ENCODE measurements around the gene RNF10.
A peak's percentile ranks its signal among the peaks of the same experiment; 100 is the strongest.
"Not testable (repeated sequence)": the region's sequence is repeated elsewhere in the genome, so short reads cannot be mapped to it uniquely, and the experiment has no call there.

RNF10 gene

GRCh38 chr12:120529641-120530417 lies 4.3 kb upstream of the RNF10 start:
- DNase-seq = peak in 1 of 2 donors; percentile 5

GRCh38 chr12:120530418-120530761 lies 3.8 kb upstream of the RNF10 start:
- DNase-seq = not testable (repeated sequence)

DNA sequence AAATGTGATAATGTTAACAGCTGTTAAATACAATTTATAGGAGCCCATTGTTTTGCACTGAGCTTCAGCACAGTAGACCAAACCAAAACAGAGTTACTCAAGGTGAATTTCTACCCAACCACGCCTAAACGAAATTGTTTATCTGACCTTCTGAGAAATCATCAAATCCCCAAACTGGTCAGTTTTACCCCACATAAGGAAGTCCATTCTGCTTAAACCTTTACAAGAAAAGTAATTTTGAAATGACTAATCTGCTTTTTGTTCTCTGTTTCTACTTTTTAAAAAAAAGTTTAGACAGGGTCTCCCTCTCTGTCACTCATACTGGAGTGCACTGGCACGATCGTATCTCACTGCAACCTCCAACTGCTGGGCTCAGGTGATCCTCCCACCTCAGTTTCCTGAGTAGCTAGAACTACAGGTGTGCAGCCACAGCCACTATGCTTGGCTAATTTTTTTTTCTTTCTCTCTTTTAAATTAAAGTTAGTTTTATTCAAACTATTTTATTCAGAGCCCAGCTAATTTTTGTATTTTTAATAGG lies 1.4 kb upstream of the RNF10 start:
- no peak for DNase-seq

DNA sequence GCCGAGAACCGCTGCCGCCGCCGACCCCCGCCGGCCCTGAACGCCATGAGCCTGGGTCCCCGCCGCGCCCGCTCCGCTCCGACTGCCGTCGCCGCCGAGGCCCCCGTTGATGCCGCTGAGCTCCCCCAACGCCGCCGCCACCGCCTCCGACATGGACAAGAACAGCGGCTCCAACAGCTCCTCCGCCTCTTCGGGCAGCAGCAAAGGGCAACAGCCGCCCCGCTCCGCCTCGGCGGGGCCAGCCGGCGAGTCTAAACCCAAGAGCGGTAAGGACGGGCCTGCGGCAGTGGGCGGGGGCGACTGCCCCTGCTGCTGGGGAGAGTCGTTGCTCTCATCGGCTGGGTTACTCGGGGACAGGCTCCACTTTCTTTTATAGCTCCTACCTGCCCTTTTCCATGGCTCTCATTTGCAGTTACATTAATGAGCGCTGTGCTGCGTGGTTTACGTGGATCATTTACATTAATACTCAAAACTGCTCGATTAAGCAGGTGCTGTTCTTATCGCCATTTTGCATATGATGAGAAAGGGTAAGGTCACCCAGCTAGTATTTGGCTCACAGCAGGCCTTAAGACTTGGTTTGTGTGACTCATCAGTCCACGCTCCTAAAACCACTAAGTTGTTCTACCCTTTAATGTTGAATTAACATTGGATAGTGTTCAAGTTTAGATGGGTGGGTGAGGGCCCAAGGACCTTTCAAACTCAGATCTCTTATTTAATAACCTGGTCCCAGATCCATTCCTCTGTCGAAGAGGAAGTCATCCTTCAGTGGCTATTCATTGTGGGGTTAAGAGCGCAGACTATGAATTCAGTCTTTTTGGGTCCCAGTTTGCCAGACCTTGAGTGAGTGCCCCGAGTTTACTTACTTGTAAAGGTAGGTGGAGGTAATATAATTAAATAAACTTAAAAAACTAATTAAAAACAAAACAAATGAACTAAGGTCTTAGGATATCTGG lies 823 bp downstream of the RNF10 start:
- DNase-seq = peak; percentile 35 to 36

GRCh38 chr12:120536064-120536791 lies 2.1 kb downstream of the RNF10 start:
- no peak for DNase-seq

GRCh38 chr12:120537856-120538220 lies 3.7 kb downstream of the RNF10 start:
- DNase-seq = no peak

- no peak for DNase-seq
These were observed 4.4 kb downstream of the RNF10 start for GRCh38 chr12:120538281-120539156.

GRCh38 chr12:120539303-120539702 lies 5.1 kb downstream of the RNF10 start:
- DNase-seq = no peak

DNA sequence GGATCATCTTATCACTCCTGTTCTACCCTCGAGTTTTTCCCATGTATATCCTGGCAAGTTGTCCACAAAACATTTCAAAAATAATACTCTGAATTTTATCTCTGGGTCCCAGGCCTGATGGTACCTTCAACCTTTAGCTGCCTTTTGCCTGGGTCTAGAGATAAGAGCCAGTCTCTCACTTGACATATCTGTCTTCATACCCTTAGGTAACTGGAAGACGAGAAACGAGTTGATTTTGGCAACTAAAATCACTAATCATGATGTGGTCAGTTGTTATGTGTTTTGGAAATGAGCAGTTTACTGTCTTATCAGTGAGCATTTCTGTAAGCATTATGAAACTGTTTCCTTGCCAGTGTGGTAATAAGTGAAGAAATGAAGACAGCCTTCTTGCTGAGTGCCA lies 6.3 kb downstream of the RNF10 start:
- DNase-seq = no peak

DNA sequence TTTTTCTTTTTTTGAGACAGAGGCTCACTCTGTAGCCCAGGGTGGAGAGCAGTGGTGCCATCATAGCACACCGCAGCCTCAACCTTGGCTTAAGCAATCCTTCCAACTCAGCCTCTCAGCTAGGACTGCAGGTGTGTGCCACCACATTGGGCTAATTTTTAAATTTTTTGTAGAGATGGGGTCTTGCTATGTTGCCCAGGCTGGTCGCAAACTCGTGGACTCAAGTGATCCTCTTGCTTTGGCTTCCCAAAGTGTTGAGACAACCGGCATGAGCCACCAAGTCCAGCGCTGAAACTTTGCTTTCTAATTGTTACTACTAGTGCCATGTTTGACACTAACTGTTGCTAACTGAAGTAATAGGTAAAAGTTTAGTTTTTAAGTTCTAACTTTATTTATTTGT lies 8.0 kb downstream of the RNF10 start:
- DNase-seq = no peak

- no peak for DNase-seq
These were observed 10.5 kb downstream of the RNF10 start for GRCh38 chr12:120544691-120545090.

- no peak for DNase-seq
These were observed 11.9 kb downstream of the RNF10 start for GRCh38 chr12:120546050-120546386.

- no peak for DNase-seq
These were observed 20.5 kb downstream of the RNF10 start for GRCh38 chr12:120554678-120555077.

DNA sequence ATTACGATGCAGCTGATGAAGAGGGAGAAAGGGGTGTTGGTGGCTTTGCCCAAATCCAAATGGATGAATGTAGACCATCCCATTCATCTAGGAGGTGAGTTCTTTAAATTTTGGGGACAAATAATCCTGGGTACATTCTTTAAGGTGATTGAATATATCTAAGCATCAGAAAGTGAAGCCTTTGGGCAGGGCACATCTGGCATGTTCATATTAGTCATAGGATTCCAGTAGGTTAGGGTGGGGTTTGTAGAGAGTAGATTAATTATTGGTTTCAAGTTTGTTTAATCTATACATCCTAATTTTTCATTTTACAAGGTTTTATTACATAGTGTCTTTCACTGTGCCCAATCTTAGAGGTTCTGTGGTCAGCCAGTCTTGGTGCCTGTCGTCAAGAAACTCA lies 23.4 kb downstream of the RNF10 start:
- no peak for DNase-seq

DNA sequence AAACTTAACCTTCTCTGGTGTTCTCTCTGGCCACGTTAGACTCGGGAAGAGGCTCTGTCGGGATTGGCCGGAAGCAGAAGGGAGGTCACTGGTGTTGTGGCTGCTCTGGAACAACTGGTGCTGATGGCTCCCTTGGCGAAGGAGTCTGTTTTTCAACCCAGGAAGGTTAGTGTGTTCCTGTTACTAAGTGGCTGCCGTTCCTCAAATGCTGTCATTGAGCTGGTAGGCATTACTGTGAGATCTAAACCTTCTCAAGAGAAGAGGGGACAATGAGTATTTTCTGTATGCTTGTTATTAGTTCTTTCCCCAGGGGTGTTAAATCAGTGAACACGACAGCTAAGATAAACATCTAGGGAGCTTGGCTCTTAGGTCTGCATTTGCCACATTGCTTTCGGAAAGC lies 28.8 kb downstream of the RNF10 start:
- no peak for DNase-seq

- DNase-seq = no peak
These were observed 29.3 kb downstream of the RNF10 start for GRCh38 chr12:120563495-120563894.

- no peak for DNase-seq
These were observed 37.1 kb downstream of the RNF10 start for GRCh38 chr12:120571299-120571698.

- no peak for DNase-seq
These were observed 39.4 kb downstream of the RNF10 start for GRCh38 chr12:120573560-120573959.

- no peak for DNase-seq
These were observed 40.0 kb downstream of the RNF10 start for GRCh38 chr12:120574106-120574505.

DNA sequence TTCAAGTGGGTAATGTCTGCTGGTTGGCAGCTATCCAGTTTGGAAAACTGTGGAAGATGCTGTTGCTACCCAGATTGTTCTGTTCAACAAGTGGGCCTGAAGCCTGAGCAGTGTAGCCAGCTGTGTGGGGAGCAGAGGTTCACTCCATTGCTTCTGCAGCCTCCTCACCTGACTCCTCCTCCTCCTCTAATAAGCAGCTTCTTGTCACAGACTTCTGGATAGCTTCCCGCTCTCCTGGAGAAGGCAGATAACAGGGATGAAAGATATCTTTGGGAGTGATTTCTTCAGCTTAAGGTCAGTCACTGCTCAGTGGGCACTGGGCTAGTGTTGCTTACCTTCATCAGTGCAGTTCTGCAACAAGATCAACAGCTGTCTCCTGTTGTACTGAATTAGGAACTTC lies 45.0 kb downstream of the RNF10 start:
- DNase-seq = no peak

- DNase-seq = peak; percentile 73 to 96
These were observed 46.9 kb downstream of the RNF10 start, which contains the start of gene POP5 for GRCh38 chr12:120580787-120581723. TSS of gene POP5 (minus strand) at chr12:120581402. CDS start at chr12:120581362, 40 bp downstream.
